ENCODE results near the gene NAA16. TPM values are rescaled to one million over a fixed set of nuclear protein-coding genes. Genes with fewer than 3 reads are reported as not detected.

The NAA16 gene
- polyA plus RNA-seq, 1 of the 3 experiments (the other 2 are of a cell fraction): 4.4 TPM

DNA sequence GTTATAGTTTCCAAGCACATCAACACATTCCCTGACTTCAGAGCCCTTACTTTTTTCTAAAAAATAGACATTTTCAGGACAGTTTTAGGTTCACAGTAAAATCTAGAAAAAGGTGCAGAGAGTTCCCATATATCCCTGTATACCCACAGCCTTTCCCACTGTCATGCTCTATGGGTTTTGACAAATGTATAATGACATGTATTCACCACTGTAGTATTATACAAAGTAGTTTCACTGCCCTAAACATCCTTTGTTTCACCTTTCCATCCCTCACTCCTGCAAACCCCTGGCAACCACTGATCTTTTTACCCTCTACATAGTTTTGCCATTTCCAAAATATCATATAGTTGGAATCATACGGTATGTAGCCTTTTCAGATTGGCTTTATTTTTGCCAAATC, 15.6 kb downstream of the NAA16 start:
- H3K4me3 ChIP-seq (ENCODE audit: low read depth in 2 of 2, low read length in 1 of 2): no peak overlapping the region
- H2AFZ ChIP-seq (ENCODE audit: low read depth): no peak overlapping the region
- H3K27me3 ChIP-seq (ENCODE audit: insufficient read depth): no peaks in the 10 kb centered on the region
- CTCF ChIA-PET: no interaction called here
- H3K9me2 ChIP-seq: no peaks in the 10 kb centered on the region
- WGBS (ENCODE audit: low lambda C conversion rate): 95% methylated on average over 1 of the region's 1 CpG
- peaks cover 44 to 52% of the 10 kb centered on the region in 2 experiments for H3K36me3 ChIP-seq (replicated peaks in 1 of 2; ENCODE audit: control insufficient read depth in 1 of 2, insufficient read depth in 2 of 2, low read length in 1 of 2)
- peaks cover 13% of the 10 kb centered on the region for H3K79me2 ChIP-seq (ENCODE audit: insufficient read depth)
- DNase-seq: no peak
- H3K9ac ChIP-seq: no peak overlapping the region
- no peaks in the 10 kb centered on the region for H4K20me1 ChIP-seq (ENCODE audit: insufficient read depth)
- POLR2A ChIA-PET: no interaction called here
- peaks cover 0 to 3% of the 10 kb centered on the region in 2 experiments; a peak in 1 of 4 replicates for H3K4me1 ChIP-seq (ENCODE audit: control insufficient read depth in 1 of 2, insufficient read depth in 2 of 2, low read depth in 1 of 2, low read length in 1 of 2)
- TF ChIP-seq, protein P1, sequence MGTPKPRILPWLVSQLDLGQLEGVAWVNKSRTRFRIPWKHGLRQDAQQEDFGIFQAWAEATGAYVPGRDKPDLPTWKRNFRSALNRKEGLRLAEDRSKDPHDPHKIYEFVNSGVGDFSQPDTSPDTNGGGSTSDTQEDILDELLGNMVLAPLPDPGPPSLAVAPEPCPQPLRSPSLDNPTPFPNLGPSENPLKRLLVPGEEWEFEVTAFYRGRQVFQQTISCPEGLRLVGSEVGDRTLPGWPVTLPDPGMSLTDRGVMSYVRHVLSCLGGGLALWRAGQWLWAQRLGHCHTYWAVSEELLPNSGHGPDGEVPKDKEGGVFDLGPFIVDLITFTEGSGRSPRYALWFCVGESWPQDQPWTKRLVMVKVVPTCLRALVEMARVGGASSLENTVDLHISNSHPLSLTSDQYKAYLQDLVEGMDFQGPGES (IDR thresholded peaks at IDR 0.05; ENCODE audit: low read depth, low read length): no peak
- no peak overlapping the region for H3K4me2 ChIP-seq
- no peak overlapping the region for H3K27ac ChIP-seq (ENCODE audit: low read depth in 2 of 2, low read length in 1 of 2)
- H3F3A ChIP-seq (replicated peaks; ENCODE audit: insufficient read depth): no peaks in the 10 kb centered on the region
- no peaks in the 10 kb centered on the region for H3K9me3 ChIP-seq

DNA sequence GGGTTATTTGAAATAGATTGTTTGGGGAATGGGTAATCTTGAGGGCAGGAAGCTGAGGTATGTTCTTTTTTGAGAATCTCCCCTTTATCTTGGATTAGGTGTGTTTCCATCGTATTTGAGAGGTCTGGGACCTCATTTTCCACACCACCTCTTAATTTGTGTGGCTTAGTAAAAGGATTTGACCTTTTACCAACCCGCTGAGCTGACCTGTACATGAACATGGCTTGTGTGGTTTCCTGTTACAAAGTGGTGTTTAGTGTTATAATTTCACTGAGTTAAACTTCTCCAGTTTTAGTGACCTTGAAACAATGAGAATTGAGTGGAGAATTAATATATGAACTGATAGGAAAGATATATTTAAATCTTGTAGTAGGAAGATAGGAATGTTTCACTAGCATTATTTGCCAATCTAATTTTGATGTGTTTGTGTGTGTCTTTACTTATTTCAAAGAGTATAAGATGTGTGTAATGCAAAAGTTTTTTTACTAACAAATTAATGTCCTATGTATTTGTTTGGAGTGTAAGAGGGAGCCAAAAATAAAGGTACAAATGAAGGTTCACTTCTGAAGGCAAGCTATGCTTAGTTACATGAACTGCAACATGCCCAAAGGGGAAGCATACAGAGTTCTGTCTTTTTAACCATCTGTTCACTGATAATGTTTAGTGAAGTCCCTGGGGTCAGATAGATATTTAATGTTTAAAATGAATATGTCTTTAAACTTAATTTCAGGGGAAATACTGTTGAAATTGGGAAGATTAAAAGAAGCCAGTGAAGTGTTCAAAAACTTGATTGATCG, 17.1 kb downstream of the NAA16 start:
- H3K9me2 ChIP-seq: no peaks in the 10 kb centered on the region
- no peak overlapping the region for H3K4me3 ChIP-seq (ENCODE audit: low read depth in 2 of 2, low read length in 1 of 2)
- peaks cover 0 to 3% of the 10 kb centered on the region in 2 experiments; a peak in 1 of 4 replicates for H3K4me1 ChIP-seq (ENCODE audit: control insufficient read depth in 1 of 2, insufficient read depth in 2 of 2, low read depth in 1 of 2, low read length in 1 of 2)
- H3K27ac ChIP-seq (ENCODE audit: low read depth in 2 of 2, low read length in 1 of 2): no peak overlapping the region; a peak in 1 of 4 replicates
- no peaks in the 10 kb centered on the region for H3K9me3 ChIP-seq
- no peaks in the 10 kb centered on the region for H3K27me3 ChIP-seq (ENCODE audit: insufficient read depth)
- H3K4me2 ChIP-seq: no peak overlapping the region
- peaks cover 50 to 56% of the 10 kb centered on the region in 2 experiments for H3K36me3 ChIP-seq (replicated peaks in 1 of 2; ENCODE audit: control insufficient read depth in 1 of 2, insufficient read depth in 2 of 2, low read length in 1 of 2)
- no peak overlapping the region for H2AFZ ChIP-seq (ENCODE audit: low read depth)
- no peaks in the 10 kb centered on the region for H4K20me1 ChIP-seq (ENCODE audit: insufficient read depth)
- ChIA-PET CTCF (no interaction called here), POLR2A (no interaction called here)
- DNase-seq: no peak
- no peaks in the 10 kb centered on the region for H3F3A ChIP-seq (replicated peaks; ENCODE audit: insufficient read depth)
- peaks cover 7% of the 10 kb centered on the region for H3K79me2 ChIP-seq (ENCODE audit: insufficient read depth)
- H3K9ac ChIP-seq: no peak overlapping the region
- WGBS (ENCODE audit: low lambda C conversion rate): 96% methylated on average over 3 of the region's 3 CpGs
- TF ChIP-seq NRF1 (IDR thresholded peaks at IDR 0.05; ENCODE audit: low read depth, low read length) (no peak), USF1 (IDR thresholded peaks at IDR 0.05; ENCODE audit: borderline replicate concordance, low read depth) (no peak), FOXJ3 (CRISPR knock-in tag; IDR thresholded peaks at IDR 0.05) (no peak), EP300 (IDR thresholded peaks at IDR 0.05; ENCODE audit: borderline replicate concordance in 1 of 2, low read depth in 1 of 2, low read length in 1 of 2) (no peak), ZBTB33 (IDR thresholded peaks at IDR 0.05; ENCODE audit: borderline replicate concordance, low read depth) (no peak), ELF1 (IDR thresholded peaks at IDR 0.05) (no peak), EZH2phosphoT487 (IDR thresholded peaks at IDR 0.05; ENCODE audit: borderline replicate concordance, low read depth) (no peak), GABPA (IDR thresholded peaks at IDR 0.05; ENCODE audit: low read depth) (no peak), RCOR1 (IDR thresholded peaks at IDR 0.05; ENCODE audit: low read length) (no peak), SIN3A (IDR thresholded peaks at IDR 0.05; ENCODE audit: borderline replicate concordance, low read depth, low read length) (no peak), FOSL2 (IDR thresholded peaks at IDR 0.05; ENCODE audit: borderline replicate concordance, low read depth) (no peak), YY1 (IDR thresholded peaks at IDR 0.05; ENCODE audit: low read depth) (no peak)
- TF ChIP-seq, protein P2, sequence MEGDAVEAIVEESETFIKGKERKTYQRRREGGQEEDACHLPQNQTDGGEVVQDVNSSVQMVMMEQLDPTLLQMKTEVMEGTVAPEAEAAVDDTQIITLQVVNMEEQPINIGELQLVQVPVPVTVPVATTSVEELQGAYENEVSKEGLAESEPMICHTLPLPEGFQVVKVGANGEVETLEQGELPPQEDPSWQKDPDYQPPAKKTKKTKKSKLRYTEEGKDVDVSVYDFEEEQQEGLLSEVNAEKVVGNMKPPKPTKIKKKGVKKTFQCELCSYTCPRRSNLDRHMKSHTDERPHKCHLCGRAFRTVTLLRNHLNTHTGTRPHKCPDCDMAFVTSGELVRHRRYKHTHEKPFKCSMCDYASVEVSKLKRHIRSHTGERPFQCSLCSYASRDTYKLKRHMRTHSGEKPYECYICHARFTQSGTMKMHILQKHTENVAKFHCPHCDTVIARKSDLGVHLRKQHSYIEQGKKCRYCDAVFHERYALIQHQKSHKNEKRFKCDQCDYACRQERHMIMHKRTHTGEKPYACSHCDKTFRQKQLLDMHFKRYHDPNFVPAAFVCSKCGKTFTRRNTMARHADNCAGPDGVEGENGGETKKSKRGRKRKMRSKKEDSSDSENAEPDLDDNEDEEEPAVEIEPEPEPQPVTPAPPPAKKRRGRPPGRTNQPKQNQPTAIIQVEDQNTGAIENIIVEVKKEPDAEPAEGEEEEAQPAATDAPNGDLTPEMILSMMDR (IDR thresholded peaks at IDR 0.05): no peak
- TF ChIP-seq, protein P3, sequence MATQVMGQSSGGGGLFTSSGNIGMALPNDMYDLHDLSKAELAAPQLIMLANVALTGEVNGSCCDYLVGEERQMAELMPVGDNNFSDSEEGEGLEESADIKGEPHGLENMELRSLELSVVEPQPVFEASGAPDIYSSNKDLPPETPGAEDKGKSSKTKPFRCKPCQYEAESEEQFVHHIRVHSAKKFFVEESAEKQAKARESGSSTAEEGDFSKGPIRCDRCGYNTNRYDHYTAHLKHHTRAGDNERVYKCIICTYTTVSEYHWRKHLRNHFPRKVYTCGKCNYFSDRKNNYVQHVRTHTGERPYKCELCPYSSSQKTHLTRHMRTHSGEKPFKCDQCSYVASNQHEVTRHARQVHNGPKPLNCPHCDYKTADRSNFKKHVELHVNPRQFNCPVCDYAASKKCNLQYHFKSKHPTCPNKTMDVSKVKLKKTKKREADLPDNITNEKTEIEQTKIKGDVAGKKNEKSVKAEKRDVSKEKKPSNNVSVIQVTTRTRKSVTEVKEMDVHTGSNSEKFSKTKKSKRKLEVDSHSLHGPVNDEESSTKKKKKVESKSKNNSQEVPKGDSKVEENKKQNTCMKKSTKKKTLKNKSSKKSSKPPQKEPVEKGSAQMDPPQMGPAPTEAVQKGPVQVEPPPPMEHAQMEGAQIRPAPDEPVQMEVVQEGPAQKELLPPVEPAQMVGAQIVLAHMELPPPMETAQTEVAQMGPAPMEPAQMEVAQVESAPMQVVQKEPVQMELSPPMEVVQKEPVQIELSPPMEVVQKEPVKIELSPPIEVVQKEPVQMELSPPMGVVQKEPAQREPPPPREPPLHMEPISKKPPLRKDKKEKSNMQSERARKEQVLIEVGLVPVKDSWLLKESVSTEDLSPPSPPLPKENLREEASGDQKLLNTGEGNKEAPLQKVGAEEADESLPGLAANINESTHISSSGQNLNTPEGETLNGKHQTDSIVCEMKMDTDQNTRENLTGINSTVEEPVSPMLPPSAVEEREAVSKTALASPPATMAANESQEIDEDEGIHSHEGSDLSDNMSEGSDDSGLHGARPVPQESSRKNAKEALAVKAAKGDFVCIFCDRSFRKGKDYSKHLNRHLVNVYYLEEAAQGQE (IDR thresholded peaks at IDR 0.05; ENCODE audit: low read depth, low read length): no peak
